Measurements from ENCODE around the gene PIGA.

Gene PIGA, protein sequence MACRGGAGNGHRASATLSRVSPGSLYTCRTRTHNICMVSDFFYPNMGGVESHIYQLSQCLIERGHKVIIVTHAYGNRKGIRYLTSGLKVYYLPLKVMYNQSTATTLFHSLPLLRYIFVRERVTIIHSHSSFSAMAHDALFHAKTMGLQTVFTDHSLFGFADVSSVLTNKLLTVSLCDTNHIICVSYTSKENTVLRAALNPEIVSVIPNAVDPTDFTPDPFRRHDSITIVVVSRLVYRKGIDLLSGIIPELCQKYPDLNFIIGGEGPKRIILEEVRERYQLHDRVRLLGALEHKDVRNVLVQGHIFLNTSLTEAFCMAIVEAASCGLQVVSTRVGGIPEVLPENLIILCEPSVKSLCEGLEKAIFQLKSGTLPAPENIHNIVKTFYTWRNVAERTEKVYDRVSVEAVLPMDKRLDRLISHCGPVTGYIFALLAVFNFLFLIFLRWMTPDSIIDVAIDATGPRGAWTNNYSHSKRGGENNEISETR

DNA sequence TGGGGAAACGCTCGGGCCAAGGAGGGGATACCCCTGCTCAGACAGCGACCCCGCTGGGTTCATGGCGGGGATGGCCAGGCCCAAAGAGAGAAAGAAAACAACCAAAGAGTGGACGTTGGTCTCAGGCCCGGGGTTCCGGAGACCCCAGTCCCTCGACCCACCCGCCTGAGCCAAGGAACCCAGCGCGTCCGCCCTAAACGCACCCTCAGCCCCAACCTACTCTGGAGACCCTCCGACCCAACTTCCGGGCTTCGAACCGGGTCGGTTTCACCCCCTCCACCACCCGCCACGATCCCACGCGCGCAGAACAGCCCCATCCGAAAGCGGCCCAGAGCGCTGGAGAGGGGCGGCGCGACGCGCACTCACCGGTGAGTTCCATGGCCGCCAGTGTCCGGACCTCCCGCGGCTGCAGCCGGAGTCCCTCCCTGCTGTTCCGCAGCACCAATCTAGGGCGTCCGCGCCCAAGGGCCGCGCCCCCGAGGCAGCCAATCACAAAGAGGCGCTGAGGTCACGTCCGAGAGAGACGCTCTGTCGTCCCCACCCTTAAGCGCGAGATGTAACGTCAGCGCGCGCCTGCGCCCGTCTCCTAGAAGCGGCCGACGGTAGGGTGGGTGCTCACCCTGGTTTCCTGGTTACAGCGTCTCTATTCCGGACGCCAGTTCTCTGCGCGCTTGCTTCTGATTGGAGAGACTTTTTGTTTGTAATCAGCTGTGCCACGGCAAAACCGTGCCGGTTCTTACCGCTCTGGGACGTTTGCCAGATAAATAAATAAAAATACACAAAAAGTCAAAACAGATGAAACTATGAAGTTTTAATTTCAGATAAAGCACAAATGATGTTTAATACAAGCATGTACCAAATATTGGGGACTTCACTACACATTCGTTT is at the start of gene PIGA:
PIGA (minus strand) TSS at position 389 of the 888 bp plus-strand sequence. CDS start 3,593 bp downstream, outside the sequence.
- DNase-seq (ENCODE audit: low read depth, low spot score): peak; percentile 85

DNA sequence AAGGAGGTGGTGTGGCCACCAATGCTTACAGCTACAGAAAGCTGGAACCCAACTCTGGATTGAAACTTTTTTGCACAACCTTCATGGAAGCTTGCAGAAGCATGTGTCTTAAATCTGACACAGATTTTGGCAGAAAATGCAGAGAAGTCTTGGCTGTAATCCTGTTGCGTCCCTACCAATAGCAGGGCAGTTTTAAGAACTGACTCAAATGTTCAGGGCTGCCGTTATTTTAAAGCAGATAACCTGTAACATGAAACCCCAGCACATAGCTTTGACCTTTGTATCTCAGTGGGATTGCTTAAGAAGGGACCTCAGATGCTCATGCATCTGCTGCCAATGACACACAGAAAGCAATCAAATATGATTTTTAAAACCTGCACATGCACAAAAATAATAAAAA is 49.0 kb upstream of the PIGA start, which contains the start of gene VEGFD:
VEGFD (minus strand) TSS at position 110 of the 400 bp plus-strand sequence. CDS start 467 bp downstream, outside the sequence.
- no peak for DNase-seq (ENCODE audit: low read depth, low spot score)

DNA sequence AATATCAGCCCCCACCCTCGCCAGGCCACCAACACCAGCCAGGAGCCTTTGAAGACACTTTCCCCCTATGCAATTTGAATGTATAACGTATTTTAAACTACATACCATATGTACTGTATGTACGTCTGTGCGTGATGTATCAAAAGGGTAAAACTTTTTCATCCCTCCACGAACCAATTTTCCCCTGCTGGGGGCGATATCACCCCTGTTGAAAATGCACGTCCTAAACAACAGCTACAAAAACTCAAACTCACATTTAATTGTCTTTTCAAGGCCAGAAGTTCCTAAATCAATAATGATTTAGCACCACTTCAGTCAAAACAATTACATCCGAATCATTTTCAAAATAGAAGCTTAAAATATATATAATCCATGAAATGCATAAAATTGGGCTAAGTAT is 47.5 kb upstream of the PIGA start:
- DNase-seq (ENCODE audit: low read depth, low spot score): no peak

DNA sequence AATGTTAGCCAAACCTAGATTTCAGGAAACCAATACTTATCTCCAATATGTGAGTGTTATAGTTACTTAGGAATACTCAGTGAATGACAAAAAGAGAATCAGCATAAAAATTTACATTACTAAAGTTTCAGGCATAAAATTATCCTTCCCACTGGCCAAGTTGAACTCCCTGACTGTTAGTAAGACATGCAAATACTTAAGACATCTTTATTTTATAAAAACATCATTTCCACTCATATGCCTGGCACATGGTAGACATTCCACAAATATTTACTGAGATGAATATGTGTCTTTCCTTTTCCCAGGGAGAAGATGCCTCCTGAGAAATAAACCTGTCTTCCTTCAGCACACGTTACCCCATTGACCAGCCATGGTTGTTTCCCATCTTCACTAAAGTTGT is 41.6 kb upstream of the PIGA start:
- no peak for DNase-seq (ENCODE audit: low read depth, low spot score)

DNA sequence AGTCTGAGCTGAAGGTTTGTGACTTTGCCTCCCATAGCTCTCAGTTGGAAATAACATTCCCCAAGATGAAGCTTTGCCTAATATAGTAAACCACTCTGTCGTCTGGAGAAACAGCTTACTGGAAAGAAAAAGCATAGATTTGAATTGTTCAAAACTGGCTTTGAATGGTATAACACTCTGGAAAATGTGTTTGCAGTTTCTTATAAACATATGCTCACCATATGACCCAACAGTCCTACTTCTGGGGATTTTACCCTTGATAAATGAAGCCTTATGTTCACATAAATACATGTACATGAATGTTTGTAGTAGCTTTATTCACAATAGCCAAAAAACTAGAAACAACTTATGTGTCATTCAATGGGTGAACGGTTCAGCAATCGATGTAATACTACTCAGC is 38.7 kb upstream of the PIGA start:
- no peak for DNase-seq (ENCODE audit: low read depth, low spot score)

DNA sequence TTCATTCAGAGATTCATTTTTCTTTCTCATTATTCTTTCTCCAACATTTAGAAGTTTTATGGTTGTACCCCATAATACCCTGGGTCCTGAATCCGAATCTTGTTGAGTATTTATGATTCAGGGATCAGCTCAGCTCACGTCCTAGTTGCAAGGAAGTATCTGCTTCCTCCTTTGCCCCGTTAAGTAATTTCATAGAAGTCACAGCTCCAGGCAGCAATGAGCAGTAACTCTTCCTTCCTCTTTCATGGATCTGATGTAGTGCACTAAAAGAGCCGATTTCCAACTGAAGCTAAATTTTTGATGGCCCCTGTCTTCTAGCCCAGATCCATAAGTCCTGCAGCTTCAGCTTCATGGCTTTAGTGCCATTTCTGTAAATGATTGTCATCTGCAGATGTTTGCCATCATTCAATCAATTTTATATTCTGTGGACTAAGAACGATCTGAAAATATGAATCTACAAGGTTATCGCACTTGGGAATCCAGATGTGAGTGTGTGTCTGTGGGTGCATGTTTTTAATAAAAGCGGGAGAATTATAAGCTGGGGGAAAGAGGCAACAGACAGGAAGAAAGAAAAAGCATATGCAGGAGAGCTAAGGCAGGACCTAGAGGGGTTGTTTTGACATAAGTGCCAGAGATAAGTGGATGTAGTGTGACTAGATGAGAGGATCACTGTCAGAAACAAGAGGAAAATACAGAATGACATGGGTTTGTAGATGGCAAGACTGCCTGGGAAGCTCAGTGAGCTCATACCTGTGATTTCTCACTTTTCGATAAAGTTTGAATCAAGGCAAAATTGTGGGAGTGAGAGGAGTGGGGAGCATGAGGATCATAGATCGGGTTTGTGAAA is 31.4 kb upstream of the PIGA start:
- DNase-seq (ENCODE audit: low read depth, low spot score): no peak

DNA sequence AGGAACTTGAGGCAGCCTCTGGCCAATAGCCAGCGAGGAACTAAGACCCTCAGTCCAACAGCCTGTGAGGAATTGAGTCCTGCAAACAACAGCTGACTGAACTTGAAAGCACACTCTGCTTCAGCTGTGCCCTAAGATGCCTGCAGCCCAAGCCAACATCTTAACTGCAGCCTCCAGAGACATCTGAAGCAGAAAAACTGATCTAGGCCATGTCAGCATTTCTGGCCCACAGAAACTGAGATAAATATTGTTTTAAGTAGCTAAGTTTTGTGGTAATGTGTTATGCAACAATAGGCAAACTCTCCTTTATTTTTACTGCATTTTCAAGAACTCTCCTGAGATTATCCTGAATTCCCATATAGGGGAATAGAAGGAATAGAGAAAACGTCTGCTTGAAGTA is 24.4 kb upstream of the PIGA start:
- no peak for DNase-seq (ENCODE audit: low read depth, low spot score)

DNA sequence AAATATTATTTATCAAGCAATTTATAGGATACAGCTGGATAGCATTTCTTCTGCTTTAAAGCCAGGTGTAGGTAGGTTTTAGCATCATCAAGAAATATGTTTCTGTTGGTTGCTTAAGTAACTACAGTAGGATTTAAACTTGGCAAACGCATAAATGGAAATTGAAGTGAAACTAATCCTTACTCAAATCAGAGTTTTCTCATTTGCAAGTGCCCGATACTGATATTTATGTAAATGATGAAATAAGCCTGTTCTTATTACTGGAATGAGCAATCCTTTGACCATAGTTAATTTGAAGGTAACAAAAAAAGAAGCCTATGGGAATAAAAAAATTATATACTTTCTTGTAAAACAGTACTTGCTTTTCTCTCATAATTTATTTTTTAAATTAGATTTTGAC is 23.2 kb upstream of the PIGA start:
- DNase-seq (ENCODE audit: low read depth, low spot score): no peak

DNA sequence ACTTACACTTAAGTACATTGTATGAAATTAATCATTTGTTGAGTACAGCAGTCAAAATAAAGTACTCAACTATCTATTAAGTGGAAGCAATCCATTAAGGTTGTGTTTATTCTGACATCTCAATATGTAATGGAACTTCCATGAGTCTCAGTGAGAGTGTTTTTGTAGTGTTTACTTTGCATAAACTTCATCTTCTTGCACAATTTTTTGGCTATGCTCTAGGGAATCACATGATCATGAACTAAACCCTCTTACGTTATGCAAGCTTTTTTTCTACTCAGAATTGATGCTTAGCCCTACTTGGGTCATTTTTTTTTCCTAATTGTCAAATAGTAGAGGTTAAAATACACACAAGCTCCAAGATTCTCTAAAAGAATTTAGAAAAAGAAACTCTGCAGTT is 21.1 kb upstream of the PIGA start:
- no peak for DNase-seq (ENCODE audit: low read depth, low spot score)

DNA sequence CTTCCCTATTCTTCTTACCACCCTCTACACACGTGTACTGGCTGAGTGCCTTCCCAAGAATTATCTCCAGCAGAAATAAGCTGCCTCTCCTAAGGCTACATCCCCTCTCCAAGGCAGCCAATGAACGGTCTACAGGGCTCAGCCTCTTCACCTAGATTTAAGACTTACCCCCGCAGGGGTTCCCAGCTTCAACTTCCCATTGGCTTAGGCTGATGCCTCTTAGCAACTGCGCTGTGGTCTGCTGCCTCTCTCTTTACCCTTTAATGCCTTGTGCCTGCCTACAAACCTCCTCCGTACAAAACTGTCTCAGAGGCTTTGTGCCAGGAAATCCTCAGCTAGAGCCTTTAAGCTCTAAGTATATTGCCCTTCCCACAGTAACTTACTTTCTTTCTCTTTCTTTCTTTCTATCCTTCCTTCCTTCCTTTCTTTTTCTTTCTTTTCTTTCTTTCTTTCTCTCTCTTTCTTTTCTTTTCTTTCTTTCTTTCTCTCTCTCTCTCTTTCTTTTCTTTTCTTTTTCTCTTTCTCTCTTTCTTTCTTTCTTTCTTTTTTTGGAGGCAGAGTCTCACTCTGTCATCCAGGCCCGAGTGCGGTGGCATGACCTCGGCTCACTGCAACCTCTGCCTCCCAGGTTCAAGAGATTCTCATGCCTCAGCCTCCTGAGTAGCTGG is 15.1 kb upstream of the PIGA start:
- DNase-seq (ENCODE audit: low read depth, low spot score): no peak

DNA sequence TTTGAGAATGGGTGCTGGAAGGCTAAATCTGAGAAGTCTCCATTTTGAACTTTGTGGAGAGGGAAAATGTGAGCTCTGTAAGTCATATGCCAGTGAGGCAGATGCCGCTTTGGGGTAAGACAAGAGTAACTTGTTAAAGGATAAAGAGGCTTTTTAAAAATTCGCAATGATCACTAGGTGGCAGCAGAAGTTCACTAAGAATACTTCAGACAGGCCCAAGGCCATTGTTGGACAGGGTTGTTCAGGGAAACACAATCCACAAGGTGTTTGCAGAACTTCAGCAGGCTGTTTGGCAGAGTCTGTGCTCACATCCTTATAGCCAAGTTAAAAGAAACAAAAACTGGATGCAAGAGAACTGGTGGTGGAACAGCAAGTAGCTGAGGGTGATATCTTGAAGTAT is 13.7 kb upstream of the PIGA start:
- no peak for DNase-seq (ENCODE audit: low read depth, low spot score)

DNA sequence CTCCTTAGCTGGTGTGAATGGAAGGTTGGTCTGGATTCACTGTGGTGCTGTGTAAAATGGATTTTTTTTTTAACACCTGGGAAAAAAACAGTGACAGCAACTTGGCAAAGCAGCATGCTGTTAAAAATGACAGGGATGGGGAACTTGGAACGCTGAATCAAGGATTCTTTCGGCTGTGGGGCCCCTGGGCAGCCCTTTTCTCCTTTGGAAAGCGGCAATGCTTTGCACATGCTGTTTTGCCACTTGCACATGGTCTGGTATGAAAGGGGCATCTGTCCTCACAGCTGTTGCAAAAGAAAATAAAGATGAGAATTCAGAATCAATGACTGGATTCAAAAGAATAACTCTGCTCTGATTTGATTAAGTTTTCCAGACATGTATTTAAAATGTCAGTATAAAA is 10.7 kb upstream of the PIGA start:
- DNase-seq (ENCODE audit: low read depth, low spot score): no peak

DNA sequence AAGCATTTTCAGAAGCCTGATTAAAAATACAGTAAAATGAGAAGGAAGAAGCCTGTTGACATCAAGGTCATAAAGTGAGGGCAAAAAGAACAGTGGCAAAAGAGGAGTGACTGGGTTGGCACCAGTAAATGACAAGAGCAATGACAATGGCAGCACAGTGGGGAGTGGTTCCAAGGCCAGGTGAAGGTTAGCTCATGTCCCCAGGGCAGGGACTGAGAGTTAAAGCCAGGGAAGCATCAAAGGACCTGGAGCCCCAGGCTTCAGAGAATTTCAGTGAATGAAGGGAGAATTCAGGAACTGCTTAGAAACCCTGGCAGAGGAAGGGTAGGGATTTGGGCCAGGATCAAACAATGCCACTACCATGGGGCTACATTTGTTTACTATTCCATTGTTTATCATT is 8.8 kb upstream of the PIGA start:
- DNase-seq (ENCODE audit: low read depth, low spot score): no peak

DNA sequence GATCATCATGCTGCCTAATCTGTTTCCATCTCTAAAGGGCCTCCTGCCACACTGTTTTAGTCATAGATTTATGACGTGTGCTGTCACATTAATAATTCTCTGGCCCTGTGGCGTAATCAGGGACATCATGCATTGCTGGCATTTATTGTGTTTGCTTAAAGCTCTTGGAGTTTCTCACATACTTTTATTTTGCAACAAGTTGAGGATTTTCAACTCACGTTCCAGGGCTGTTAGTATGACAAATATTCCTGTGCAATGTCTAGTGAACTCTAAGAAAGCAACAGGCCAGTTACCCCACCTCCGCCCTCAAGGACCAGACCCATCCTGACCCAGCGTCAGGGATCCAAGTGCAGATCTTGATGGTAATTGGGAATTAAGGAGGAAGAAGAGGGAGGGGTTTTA is 7.8 kb upstream of the PIGA start:
- no peak for DNase-seq (ENCODE audit: low read depth, low spot score)

DNA sequence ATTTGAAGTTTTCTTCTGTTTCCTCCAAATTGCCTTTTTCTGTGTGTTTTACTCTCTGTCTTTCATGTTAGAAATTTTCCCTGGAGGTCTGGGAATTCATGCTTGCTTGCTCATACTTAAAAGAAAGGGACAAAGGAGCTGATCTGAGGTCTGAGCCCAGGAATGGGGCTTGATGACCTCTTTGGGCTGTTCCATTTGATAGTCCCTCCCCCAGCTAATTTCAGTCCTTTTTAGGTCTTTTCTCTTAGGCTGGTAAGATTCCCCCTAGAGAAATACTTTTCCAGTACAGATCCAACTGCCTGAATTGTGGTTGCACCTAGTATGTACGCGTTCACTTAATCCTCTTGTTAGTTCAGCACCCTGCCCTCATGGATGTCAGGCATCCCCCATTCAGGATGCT is 5.5 kb upstream of the PIGA start:
- DNase-seq (ENCODE audit: low read depth, low spot score): no peak

DNA sequence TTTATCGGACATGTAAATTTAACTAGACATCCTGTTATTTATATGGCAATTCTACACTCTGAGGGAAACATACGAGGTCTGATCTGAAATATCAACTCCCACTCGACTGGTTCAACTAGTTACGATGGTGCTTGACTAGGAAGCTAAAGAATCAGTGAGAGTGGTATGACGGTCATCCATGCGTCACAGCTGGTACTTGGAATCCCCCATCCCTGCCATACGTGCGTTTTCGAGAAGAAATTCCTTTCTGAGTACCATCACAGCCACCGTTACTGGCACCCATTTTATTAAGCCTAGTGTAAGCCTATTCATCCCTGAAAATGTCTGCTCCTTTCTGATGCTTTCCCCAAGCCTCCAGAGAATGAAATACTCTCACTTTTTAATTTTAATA is 695 bp upstream of the PIGA start:
- peak; percentile 10 for DNase-seq (ENCODE audit: low read depth, low spot score)

DNA sequence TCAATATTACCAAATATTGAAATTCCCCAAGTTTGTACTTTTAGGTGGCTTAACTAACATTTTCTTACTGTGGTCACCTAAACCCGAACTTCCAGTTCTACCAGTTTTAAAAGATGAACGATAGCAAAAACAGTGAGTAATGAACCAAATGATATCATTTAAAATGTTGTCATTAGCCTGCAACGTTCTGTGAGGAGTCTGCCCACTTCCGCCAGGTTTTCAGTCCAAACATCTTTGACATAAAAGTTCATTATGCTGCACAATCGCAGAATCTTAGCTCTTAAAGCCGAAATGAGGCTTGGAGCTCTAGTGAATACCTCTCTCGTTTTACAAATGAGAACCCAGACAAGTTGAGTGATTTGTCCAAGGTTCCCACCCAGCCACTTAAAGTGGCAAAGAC is 762 bp downstream of the PIGA start:
- DNase-seq (ENCODE audit: low read depth, low spot score): no peak

DNA sequence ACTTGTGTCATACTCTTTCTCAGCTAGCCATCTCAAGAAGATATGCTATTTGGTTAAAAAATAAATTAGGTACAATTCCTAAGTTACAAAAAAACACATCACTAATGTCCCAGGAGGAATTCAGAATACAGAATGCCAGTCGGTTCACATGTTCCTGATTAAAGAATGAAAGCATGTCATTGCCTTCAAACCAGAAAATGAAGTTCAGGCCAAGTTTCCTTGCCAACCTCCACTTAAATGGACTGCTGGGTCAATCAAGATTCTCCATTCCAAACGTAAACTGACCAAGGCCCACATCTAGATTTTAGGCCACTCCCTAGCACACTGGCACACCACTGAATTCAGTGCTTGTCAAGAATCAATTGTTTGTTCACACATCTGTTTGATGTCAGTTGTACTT is 6.5 kb downstream of the PIGA start:
- no peak for DNase-seq (ENCODE audit: low read depth, low spot score)

DNA sequence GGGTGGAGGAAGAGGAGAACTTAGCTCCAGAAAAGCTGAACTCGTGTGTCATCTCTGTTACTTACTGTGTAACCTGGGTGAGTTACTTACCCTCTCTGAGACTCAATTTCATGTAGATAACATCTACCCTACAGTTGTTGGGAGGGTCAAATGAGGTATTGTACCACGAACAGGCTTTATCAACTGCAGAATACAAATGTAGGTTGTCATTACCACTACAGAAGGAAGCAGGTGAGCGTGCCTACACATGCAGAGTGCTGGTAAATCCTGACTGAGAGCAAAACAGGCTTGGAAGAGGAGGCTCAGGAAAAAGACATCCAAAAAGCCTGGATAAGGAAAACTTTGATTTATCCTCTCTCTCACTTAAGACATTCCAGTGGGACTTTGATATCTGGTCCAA is 7.2 kb downstream of the PIGA start:
- no peak for DNase-seq (ENCODE audit: low read depth, low spot score)

DNA sequence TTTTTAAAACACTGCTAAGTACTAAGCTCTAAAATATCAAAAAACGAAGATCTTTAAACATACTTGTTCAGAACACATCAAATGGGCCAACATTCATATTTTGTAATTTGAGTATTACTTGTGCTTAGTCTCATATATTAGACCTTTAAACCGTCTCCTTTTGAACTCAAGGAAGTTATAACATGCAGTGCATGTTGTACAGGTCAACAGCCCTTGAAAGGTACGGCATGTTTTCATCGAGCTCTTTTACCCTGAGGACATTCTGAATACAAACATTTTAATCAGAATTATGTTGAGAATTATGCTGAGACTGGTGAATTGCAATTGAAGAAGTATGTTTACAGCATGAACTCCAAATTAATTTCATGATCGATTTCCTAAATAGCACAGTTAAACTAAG is 12.9 kb downstream of the PIGA start:
- DNase-seq (ENCODE audit: low read depth, low spot score): no peak

DNA sequence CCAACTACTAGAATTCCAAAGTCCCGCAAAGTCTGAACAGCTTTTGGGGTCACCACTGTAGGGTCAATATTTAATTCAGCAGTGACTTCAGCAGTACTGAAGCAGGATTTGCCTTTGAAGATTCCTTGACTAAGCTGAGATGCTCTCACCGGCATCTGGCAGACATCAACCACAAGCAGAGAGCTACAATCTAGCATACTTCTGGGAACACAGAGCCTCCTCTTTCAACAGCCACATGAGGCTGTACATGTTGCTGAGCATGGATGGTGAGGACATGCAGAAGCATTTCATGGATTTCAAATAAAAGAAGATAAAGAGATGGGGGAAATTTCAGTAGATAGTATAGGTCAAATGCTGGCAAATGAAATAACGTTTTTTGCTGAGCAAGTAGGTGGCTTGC is 13.3 kb downstream of the PIGA start:
- DNase-seq (ENCODE audit: low read depth, low spot score): no peak

All from activated CD4-positive, CD25-positive, alpha-beta regulatory T cell treated with anti-CD3 and anti-CD28 coated beads, Interleukin-2, amount 50 U/mL, for 16 hours (primary cell).